T47D (cell line): Measurements from ENCODE around the gene POLE3.
"Not testable (repeated sequence)": the region's sequence is repeated elsewhere in the genome, so short reads cannot be mapped to it uniquely, and the experiment has no call there.

Source experiments
- DNase-seq, 2 experiments: peaks; one replicate each; pipeline versions ENCODE4 v3.0.0 to v3.0.0-alpha.2; 2011 to 2012; ENCODE audit warnings: low read depth in 1 of 2, low spot score in 1 of 2
- JUND ChIP-seq: IDR thresholded peaks from 2 replicates; pipeline ENCODE4 v1.6.1; 2012; ENCODE audit warnings: low read depth
- in situ Hi-C: cut with HindIII; loops from 2 replicates; pipeline ENCODE4 v1.10.0; 2016; ENCODE audit warnings: low sequenced_read_pairs, low pct_unique_long_range_greater_than_20kb

POLE3 gene, protein sequence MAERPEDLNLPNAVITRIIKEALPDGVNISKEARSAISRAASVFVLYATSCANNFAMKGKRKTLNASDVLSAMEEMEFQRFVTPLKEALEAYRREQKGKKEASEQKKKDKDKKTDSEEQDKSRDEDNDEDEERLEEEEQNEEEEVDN

DNA sequence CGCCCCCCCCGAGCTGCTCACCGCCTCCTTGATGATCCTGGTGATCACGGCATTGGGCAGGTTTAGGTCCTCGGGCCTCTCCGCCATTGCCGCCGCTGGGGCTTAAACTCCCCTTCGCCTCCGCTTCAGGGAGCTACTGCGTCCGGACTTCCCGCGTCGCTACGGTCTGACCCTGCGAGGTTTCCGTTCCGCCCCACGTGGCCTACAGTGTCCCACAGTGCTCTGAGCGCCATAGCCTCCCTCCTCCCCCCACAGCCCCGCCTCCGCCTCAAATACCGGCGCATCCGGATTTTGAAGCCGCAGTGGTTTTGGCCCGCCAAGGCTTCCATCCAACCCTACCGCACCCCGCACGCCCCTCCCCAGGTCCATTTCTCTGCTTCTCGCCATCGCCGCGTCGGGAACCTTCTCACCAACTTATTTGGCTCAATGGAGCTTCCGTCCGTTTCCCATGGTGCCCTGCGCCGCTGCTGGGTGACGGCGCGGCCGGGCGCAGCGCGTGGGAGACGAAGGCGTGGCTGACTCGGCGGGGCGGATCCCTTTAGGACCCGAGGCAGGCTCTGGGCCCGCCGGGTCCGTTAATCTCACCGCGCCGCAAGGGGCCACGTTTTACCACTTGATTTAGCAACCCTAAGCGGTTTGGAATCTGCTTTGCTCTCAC lies at the start of gene POLE3, which contains the start of gene C9orf43:
POLE3 (minus strand) TSS at position 469 of the 658 bp plus-strand sequence; CDS start at position 87, 382 bp downstream.
C9orf43 (plus strand) TSS at position 541 of the 658 bp plus-strand sequence. CDS start 2,747 bp downstream, outside the sequence.
- no peak for TF ChIP-seq JUND
- peak; percentile 83 to 98 for DNase-seq
- in situ Hi-C loops, result no loop called here

DNA sequence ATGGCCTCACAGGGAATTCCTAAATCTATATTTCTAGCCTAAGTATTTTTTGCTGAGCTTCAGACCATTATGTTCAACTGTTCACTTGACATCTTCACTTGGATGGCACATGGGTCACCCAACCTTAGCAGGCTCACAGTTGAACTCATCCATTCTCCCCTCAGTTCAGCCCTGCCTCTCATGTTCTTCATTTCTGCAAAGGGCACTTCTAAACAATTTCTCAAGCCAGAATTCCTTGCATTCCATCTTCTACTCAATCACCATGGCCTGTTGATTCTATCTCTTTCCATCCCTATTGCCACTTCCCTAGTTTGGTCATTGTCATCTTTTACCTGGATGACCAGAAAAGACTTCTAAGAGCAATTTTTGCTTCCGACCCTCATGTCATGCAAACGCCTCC lies 45.8 kb upstream of the POLE3 start:
- TF ChIP-seq JUND, result no peak
- peak in 1 of 2 experiments; percentile 49 for DNase-seq
- in situ Hi-C loops, result no loop called here

DNA sequence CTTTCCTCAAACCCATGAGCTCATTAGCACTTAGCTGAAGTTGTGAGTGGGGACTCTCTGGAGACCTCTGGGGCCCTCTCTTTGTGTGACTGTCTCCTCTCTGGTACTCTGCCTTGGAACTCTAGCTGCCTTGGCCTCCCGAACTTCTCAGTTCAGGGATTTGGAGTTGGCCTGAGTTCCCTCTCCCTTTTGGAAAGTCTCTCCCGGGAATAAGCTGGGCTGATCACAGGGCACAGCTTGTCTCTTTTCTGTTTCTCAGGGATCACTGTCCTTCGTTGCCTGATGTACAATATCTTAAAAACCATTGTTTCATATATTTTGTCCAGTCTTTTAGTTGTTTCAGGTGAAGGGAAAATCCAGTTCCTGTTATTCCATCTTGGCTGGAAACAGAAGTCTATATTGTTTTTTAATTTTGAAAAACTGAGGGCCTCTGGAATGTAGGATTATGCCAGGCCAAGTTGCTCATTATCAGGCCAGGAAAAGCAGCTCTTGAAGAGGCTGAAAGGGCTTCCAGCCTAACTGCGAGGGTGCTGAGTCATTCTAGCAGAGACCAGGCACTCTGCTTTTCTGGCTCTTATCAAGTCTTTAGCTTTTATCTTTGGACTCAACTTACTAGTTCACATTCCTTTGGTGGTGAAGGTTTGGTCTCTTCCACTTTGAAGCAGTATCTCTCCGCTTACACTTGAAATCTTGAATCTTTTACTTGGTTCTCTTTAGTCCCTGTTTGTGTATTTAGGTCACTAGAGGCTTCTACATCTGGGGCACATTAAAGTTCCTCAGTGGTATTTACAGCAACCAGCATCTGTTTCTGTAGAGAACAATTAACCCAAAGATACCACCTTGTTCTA lies 44.7 kb upstream of the POLE3 start:
- in situ Hi-C loops, result no loop called here
- no peak for DNase-seq
- TF ChIP-seq JUND, result no peak

DNA sequence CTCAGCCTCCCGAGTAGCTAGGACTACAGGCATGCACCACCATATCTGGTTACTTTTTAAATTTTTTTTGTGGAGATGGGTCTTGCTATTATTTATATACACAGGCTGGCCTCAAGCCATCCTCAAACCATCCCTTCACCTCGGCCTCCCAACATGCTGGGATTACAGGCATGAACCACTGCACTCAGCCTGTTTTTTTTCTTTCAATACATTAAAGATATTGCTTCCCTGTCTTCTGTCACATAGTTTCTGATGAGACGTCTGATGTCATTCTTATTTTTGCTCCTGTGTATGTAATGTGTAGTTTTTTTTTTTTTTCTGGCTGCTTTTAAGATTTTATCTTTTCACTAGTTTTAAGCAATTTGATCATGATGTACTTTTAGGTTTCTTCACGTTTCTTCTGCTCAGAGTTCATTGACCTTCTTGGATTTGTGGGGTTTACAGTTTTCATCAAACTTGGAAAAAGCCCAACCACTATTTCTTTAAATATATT lies 41.7 kb upstream of the POLE3 start:
- TF ChIP-seq JUND, result no peak
- in situ Hi-C loops, result no loop called here
- no peak for DNase-seq

DNA sequence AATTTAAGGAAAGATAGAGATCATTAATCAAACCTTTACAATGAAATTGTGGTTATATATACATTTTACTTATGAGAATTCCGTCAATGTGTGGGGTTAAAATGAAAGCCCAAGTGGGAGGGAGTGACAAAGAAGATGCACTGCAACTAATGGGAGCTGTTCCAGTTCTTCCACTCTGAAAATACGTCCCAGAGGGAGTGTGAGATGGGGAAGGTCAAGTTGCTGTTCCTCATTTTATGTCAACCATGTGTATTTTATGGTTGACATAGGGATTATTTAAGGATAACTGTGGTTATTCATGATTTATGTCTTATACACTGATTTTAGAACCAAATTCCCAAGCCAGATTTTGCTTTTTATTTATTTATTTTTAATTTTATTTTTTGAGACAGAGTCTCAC lies 38.9 kb upstream of the POLE3 start:
- in situ Hi-C loops, result no loop called here
- DNase-seq, result no peak
- no peak for TF ChIP-seq JUND

DNA sequence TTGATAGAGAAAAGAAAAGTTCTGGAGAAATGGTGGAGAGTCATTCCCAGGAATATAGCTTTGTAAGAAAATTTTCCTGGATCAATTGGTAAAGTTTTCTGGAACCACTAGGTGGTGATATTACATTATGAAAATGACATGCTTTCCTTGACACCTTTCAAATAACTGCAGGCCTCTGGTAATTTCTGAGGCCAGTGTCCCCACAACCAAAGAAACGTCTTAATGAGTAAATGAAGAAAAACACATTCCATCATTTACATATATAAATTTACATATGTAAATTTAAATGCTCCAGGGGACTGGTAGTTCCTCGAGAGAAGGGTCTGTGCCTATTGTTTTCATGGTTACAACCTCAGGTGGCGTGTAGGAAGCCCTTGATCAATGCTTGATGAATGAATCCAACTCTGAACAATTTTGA lies 35.9 kb upstream of the POLE3 start:
- in situ Hi-C loops, result no loop called here
- DNase-seq, result peak; percentile 75 to 77
- TF ChIP-seq JUND, result no peak

DNA sequence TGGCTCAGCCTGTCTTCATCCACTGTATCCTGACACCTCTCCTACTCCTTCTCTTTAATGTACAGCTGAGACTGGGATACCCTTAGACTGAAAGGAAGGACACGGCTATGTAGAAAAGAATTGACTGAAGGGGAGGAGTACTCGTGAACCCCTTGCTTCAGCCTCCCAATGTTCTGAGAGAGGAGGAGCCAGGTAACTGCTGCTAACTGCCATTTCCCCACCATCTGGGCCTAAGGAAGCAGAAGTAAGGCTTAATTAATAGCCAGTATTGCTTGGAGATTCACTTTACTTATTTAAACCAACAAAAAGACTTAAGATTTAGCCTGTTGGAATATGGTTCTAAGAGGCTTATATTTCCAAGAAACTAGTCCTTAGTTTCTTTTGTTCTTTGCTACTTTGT lies 34.3 kb upstream of the POLE3 start:
- no peak for TF ChIP-seq JUND
- no peak for DNase-seq
- in situ Hi-C loops, result no loop called here

DNA sequence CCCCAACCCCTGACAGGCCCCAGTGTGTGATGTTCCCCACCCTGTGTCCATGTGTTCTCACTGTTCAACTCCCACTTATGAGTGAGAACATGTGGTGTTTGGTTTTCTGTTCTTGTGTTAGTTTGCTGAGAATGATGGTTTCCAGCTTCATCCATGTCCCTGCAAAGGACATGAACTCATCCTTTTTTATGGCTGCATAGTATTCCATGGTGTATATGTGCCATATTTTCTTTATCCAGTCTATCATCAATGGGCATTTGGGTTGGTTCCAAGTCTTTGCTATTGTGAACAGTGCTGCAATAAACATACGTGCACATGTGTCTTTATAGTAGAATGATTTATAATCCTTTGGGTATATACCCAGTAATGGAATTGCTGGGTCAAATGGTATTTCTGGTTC lies 27.2 kb upstream of the POLE3 start:
- DNase-seq, in situ Hi-C loops: not testable (repeated sequence)

DNA sequence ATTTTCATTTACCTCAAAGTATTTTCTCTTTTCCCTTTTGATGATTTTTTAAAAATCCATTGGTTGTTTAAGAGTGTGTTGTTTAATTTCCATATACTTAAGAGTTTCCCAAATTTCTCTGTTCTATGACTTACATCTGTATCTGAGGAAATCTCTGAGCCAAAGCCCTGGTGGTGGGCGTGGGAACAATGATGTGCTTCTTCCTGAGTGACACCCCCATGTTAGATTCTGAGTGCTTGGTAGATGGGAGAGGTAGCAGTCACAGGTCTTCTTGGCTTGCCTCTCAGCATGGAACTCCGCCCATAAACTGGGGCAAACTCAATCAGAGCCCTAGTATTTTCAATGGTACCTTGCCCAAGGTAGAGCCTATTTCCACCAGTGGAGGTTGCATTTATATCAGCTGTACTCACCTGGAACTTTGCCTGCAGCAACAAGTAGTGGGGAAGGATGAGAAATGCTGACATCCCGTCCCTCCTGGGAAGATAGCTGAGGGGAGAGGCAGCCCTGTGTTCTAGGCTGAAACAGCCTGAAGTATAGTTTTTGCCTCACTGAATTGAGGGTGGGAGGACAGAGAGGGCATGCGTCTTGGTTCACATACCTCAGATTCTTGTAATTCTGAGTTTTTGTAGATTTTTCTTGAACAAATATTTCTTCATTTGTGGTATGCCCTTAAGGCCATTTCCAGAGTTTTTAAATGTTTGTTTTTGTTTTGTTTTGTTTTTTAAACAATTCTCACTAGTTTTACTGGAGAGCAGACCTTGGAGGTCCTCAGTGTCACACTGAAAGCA lies 26.4 kb upstream of the POLE3 start:
- peak in 1 of 2 experiments; percentile 62 for DNase-seq
- no peak for TF ChIP-seq JUND
- in situ Hi-C loops, result no loop called here

DNA sequence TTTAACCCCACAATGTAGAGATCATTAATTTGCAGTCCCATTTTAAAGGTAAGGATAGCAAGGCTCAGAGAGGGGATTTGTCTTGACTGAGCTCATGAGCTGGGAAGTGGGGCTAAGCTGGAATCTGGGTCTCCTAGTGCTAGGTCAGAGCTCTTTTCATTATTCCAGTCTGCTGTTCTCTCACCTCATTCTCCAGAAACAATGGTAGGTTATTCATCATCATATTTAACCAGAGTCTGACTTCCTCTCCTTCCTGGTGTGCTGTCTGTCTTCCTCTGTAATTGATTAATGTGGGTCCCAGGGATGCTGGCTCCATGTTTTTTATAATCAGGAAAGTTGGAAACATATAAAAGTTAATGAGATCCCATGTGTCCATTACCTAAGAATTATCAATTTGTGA lies 20.7 kb upstream of the POLE3 start:
- no peak for DNase-seq
- TF ChIP-seq JUND, result no peak

DNA sequence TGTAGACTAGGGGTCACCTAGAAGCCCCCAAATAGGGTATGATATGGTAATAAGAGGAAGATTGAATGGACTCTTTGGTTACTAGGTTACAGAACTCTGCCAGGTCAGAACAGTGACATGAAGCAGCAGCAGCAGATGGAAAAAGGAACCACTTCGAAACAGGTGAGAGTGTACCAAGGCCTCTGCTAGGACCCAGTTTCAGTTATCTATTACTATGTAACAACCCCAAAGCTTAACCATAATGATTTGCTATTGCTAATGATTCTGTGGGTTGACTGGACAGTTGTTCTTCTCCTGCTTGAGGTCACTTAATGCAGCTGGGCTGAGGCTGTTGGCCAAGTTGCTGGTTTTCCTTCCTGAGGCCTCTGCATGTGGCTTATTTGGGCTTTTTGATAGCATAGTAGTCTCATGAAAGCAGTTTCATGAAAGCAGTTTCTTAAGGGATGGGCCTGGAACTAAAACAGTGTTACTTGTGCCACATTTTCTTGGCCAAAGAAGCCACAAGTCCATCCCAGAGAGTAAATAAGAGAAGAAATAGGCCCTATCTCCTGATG lies 17.7 kb upstream of the POLE3 start:
- no peak for TF ChIP-seq JUND
- no peak for DNase-seq
- in situ Hi-C loops, result no loop called here

More for the DNA sequence above, 20.7 kb upstream of the POLE3 start:
- in situ Hi-C loops, result no loop called here

DNA sequence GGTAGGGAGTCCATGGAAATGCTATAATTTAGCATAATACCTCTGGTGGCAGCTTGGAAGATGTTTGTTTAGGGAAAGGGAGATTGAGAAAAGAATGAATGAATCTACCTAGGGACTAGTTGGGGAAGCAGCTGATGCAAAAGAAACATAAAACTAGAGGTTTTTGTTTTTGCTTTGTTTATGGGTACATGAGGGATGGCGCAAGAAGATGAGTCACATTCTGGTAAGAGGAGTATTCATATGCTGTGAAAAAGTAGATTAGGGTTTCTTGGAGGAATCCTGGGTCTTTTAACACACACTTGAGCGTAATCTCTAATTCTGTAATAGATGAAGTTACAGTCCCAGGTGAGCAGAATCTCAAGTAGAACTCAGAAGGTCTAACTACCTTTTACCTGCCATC lies 17.2 kb upstream of the POLE3 start:
- in situ Hi-C loops, result no loop called here
- TF ChIP-seq JUND, result no peak
- no peak for DNase-seq
